HL-60 (cell line): Measurements from ENCODE around the gene EHF.

Experiments
- DNase-seq, 2 experiments: peaks; one replicate each; pipeline ENCODE4 v3.0.0-alpha.2; 2010 to 2020; ENCODE audit warnings: low read depth in 1 of 2, low spot score in 1 of 2
- H3K27ac ChIP-seq: fragments of 250-450 bp; sonication (Bioruptor Pico); replicated peaks from 2 replicates; pipeline ENCODE4 v1.5.1; 2020; ENCODE audit warnings: mild to moderate bottlenecking, moderate library complexity
- H3K27me3 ChIP-seq: fragments of 250-450 bp; sonication (Bioruptor Pico); 2 replicates; pipeline ENCODE4 v1.5.1; 2021; ENCODE audit warnings: mild to moderate bottlenecking, moderate library complexity; ENCODE audit not compliant: insufficient read depth, poor library complexity, severe bottlenecking
- H3K4me3 ChIP-seq: replicated peaks from 2 replicates; pipeline ENCODE4 v1.5.1; 2011; ENCODE audit warnings: mild to moderate bottlenecking, control low read depth, low read length; ENCODE audit not compliant: insufficient read depth
- GABPA ChIP-seq: IDR thresholded peaks from 2 replicates; pipeline ENCODE4 v1.6.1; 2012; ENCODE audit warnings: low read depth
- POLR2AphosphoS5 ChIP-seq: IDR thresholded peaks from 2 replicates; pipeline ENCODE4 v1.6.1; 2012; ENCODE audit warnings: low read depth
- SPI1 ChIP-seq: IDR thresholded peaks from 2 replicates; pipeline ENCODE4 v1.6.1; 2012; ENCODE audit warnings: low read depth, mild to moderate bottlenecking, borderline replicate concordance
- TF ChIP-seq, protein P1 (sequence below): IDR thresholded peaks from 2 replicates; pipeline ENCODE4 v1.6.1; 2012; ENCODE audit warnings: low read depth; ENCODE audit not compliant: insufficient replicate concordance
- TF ChIP-seq, protein P2 (sequence below): IDR thresholded peaks from one replicate; pipeline ENCODE4 v1.5.1; 2011; ENCODE audit warnings: low read length, control low read depth, inconsistent platforms; ENCODE audit not compliant: insufficient read depth

EHF gene

DNA sequence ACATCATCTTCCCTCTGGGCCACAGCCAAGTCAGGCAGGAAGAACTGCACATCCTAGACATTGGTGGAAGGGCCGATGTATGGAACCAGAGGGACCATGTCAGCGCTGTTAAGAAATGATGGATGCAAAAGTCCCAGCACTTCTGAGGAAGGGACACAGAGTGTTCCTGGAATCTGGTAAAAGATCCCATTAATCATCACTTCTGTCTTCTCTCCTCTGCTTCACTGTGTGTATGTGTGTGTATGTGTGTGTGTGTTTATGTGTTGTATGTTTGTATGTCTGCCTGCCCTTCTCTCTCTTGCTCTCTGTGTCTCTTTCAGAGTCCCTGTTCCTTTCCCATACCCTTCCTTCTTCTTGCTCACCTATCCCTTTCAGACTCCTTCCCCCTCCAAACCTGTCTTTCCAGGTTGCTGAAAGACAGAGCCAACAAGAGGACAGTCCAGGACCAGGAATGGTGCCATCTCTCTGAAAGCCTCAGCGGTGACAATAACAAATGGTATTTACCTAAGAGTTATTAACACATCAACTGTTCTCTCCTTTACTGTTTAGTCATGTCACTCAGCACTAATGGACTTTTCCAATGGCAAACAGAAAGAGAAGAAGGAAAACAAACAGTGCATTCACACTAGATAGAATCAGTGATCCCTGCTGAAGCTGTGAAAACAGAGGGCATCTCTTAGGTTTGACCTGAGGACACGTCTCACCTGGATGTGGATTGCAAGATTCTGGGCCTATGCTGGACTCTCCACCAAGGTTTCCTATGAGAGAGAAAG is 47.1 kb downstream of the EHF start:
- no peaks in the 10 kb centered on the region for H3K27me3 ChIP-seq
- DNase-seq, result no peak
- H3K4me3 ChIP-seq, result no peak overlapping the region
- no peak overlapping the region for H3K27ac ChIP-seq
- no peak for TF ChIP-seq SPI1
- TF ChIP-seq GABPA, result no peak
- TF ChIP-seq, protein P1, sequence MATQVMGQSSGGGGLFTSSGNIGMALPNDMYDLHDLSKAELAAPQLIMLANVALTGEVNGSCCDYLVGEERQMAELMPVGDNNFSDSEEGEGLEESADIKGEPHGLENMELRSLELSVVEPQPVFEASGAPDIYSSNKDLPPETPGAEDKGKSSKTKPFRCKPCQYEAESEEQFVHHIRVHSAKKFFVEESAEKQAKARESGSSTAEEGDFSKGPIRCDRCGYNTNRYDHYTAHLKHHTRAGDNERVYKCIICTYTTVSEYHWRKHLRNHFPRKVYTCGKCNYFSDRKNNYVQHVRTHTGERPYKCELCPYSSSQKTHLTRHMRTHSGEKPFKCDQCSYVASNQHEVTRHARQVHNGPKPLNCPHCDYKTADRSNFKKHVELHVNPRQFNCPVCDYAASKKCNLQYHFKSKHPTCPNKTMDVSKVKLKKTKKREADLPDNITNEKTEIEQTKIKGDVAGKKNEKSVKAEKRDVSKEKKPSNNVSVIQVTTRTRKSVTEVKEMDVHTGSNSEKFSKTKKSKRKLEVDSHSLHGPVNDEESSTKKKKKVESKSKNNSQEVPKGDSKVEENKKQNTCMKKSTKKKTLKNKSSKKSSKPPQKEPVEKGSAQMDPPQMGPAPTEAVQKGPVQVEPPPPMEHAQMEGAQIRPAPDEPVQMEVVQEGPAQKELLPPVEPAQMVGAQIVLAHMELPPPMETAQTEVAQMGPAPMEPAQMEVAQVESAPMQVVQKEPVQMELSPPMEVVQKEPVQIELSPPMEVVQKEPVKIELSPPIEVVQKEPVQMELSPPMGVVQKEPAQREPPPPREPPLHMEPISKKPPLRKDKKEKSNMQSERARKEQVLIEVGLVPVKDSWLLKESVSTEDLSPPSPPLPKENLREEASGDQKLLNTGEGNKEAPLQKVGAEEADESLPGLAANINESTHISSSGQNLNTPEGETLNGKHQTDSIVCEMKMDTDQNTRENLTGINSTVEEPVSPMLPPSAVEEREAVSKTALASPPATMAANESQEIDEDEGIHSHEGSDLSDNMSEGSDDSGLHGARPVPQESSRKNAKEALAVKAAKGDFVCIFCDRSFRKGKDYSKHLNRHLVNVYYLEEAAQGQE, result no peak
- TF ChIP-seq POLR2AphosphoS5, result no peak
- TF ChIP-seq, protein P2, sequence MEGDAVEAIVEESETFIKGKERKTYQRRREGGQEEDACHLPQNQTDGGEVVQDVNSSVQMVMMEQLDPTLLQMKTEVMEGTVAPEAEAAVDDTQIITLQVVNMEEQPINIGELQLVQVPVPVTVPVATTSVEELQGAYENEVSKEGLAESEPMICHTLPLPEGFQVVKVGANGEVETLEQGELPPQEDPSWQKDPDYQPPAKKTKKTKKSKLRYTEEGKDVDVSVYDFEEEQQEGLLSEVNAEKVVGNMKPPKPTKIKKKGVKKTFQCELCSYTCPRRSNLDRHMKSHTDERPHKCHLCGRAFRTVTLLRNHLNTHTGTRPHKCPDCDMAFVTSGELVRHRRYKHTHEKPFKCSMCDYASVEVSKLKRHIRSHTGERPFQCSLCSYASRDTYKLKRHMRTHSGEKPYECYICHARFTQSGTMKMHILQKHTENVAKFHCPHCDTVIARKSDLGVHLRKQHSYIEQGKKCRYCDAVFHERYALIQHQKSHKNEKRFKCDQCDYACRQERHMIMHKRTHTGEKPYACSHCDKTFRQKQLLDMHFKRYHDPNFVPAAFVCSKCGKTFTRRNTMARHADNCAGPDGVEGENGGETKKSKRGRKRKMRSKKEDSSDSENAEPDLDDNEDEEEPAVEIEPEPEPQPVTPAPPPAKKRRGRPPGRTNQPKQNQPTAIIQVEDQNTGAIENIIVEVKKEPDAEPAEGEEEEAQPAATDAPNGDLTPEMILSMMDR, result no peak

DNA sequence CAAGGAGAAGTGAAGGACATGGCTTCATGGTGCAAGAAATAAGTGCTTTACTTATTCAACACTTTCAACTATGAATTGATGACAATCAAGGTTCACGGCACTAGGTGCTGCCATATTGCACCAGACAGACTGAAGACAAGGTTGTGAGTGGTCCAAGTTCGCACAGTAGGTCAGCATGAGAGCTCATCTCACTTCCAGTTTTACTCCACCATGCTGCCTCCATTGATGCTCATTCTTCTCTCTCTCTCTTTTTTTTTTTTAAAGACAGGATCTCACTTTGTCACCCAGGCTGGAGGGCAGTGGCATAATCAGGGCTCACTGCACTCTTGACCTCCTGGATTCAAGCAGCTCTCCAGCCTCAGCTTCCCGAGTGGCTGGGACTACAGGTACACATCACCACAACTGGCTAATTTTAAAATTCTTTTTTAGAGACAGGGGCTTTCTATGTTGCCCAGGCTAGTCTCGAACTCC is 47.7 kb downstream of the EHF start:
- TF ChIP-seq POLR2AphosphoS5 (no peak), GABPA (no peak), SPI1 (no peak)
- TF ChIP-seq, protein P2, result no peak
- TF ChIP-seq, protein P1, result no peak
- DNase-seq, result no peak
- Histone ChIP-seq H3K27me3 (no peaks in the 10 kb centered on the region), H3K27ac (no peak overlapping the region), H3K4me3 (no peak overlapping the region)

DNA sequence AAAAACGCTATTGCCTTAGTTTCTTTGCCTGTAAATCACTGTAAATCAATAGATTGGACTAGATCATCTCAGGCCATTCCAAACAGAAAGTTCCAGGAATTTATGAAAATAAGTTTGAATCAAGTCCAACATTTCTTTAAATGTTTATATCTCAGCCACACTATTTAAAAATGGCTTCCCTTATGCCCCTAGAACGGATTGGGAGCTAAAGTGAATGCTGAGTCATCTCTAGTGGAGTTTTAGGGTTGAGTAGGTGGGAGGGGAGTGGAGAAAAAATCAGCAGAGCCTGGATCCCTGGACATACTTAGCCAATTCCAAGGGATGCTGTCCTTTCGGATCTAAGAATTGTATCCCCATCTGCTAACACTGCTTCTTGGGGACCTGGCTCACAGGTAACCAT is 48.6 kb downstream of the EHF start:
- TF ChIP-seq, protein P1, result no peak
- TF ChIP-seq GABPA (no peak), POLR2AphosphoS5 (no peak), SPI1 (no peak)
- TF ChIP-seq, protein P2, result no peak
- no peaks in the 10 kb centered on the region for H3K27me3 ChIP-seq
- DNase-seq, result no peak
- H3K4me3 ChIP-seq, result no peak overlapping the region
- no peak overlapping the region for H3K27ac ChIP-seq
